ENCODE results near the gene MOXD1.

Gene MOXD1

GRCh38 chr6:132285004-132285780, 116.1 kb downstream of the MOXD1 start:
- Histone ChIP-seq H3K79me2 (ENCODE audit: insufficient read depth, low read length) (no peaks in the 10 kb centered on the region), H3F3A (ENCODE audit: insufficient read depth, low read length) (no peaks in the 10 kb centered on the region), H3K4me2 (ENCODE audit: low read length) (no peak overlapping the region), H3K27ac (ENCODE audit: low read depth, low read length, poor library complexity, severe bottlenecking) (no peak overlapping the region), H3K27me3 (ENCODE audit: insufficient read depth, low read length) (no peaks in the 10 kb centered on the region), H3K9me3 (ENCODE audit: low read length) (no peaks in the 10 kb centered on the region), H3K9me2 (ENCODE audit: low read depth, low read length) (no peaks in the 10 kb centered on the region), H3K9ac (ENCODE audit: low read length) (no peak overlapping the region), H4K20me1 (ENCODE audit: insufficient read depth, low read length) (no peaks in the 10 kb centered on the region), H3K4me3 (ENCODE audit: low read depth, low read length, poor library complexity, severe bottlenecking) (no peak overlapping the region), H2AFZ (ENCODE audit: low read length) (no peak overlapping the region), H3K4me1 (ENCODE audit: insufficient read depth, low read length, severe bottlenecking) (peaks cover 11% of the 10 kb centered on the region), H3K36me3 (ENCODE audit: insufficient read depth, low read length) (no peaks in the 10 kb centered on the region)
- TF ChIP-seq EZH2 (IDR thresholded peaks at IDR 0.05; ENCODE audit: borderline replicate concordance, low read length) (no peak), CTCF (IDR thresholded peaks at IDR 0.05; ENCODE audit: low read length) (no peak)

- Histone ChIP-seq H3K4me1 (ENCODE audit: insufficient read depth, low read length, severe bottlenecking) (peaks cover 13% of the 10 kb centered on the region), H3K4me3 (ENCODE audit: low read depth, low read length, poor library complexity, severe bottlenecking) (no peak overlapping the region), H3K4me2 (ENCODE audit: low read length) (no peak overlapping the region), H3K79me2 (ENCODE audit: insufficient read depth, low read length) (no peaks in the 10 kb centered on the region), H3F3A (ENCODE audit: insufficient read depth, low read length) (no peaks in the 10 kb centered on the region), H3K27ac (ENCODE audit: low read depth, low read length, poor library complexity, severe bottlenecking) (no peak overlapping the region), H3K9ac (ENCODE audit: low read length) (no peak overlapping the region), H3K9me2 (ENCODE audit: low read depth, low read length) (no peaks in the 10 kb centered on the region), H3K27me3 (ENCODE audit: insufficient read depth, low read length) (no peaks in the 10 kb centered on the region), H4K20me1 (ENCODE audit: insufficient read depth, low read length) (no peaks in the 10 kb centered on the region), H3K36me3 (ENCODE audit: insufficient read depth, low read length) (no peaks in the 10 kb centered on the region), H2AFZ (ENCODE audit: low read length) (no peak overlapping the region), H3K9me3 (ENCODE audit: low read length) (no peaks in the 10 kb centered on the region)
- TF ChIP-seq EZH2 (IDR thresholded peaks at IDR 0.05; ENCODE audit: borderline replicate concordance, low read length) (no peak), CTCF (IDR thresholded peaks at IDR 0.05; ENCODE audit: low read length) (no peak)
These were observed 118.6 kb downstream of the MOXD1 start for GRCh38 chr6:132282696-132283095.

GRCh38 chr6:132280436-132280835, 120.8 kb downstream of the MOXD1 start:
- no peak overlapping the region for H3K27ac ChIP-seq (ENCODE audit: low read depth, low read length, poor library complexity, severe bottlenecking)
- H3F3A ChIP-seq (ENCODE audit: insufficient read depth, low read length): no peaks in the 10 kb centered on the region
- H3K4me1 ChIP-seq (ENCODE audit: insufficient read depth, low read length, severe bottlenecking): peaks cover 3% of the 10 kb centered on the region
- H3K4me2 ChIP-seq (ENCODE audit: low read length): no peak overlapping the region
- H3K36me3 ChIP-seq (ENCODE audit: insufficient read depth, low read length): no peaks in the 10 kb centered on the region
- no peaks in the 10 kb centered on the region for H3K9me3 ChIP-seq (ENCODE audit: low read length)
- H3K79me2 ChIP-seq (ENCODE audit: insufficient read depth, low read length): no peaks in the 10 kb centered on the region
- H3K9ac ChIP-seq (ENCODE audit: low read length): no peak overlapping the region
- H4K20me1 ChIP-seq (ENCODE audit: insufficient read depth, low read length): no peaks in the 10 kb centered on the region
- TF ChIP-seq EZH2 (IDR thresholded peaks at IDR 0.05; ENCODE audit: borderline replicate concordance, low read length) (no peak), CTCF (IDR thresholded peaks at IDR 0.05; ENCODE audit: low read length) (no peak)
- no peaks in the 10 kb centered on the region for H3K27me3 ChIP-seq (ENCODE audit: insufficient read depth, low read length)
- no peaks in the 10 kb centered on the region for H3K9me2 ChIP-seq (ENCODE audit: low read depth, low read length)
- no peak overlapping the region for H3K4me3 ChIP-seq (ENCODE audit: low read depth, low read length, poor library complexity, severe bottlenecking)
- H2AFZ ChIP-seq (ENCODE audit: low read length): no peak overlapping the region

Measured in OCI-LY1 (cell line).